Osteoblast (primary cell): ENCODE results near the gene TMEM255B. TPM values are rescaled to one million over a fixed set of nuclear protein-coding genes. Genes with fewer than 3 reads are reported as not detected.

Experiments used
- DNase-seq: peaks from one replicate; pipeline ENCODE4 v3.0.0; 2011; ENCODE audit warnings: low spot score, mixed read lengths; ENCODE audit not compliant: insufficient read length; ENCODE audit errors: missing footprints
- H2AFZ ChIP-seq: 2 replicates; pipeline ENCODE4 v1.6.0; 2011; ENCODE audit warnings: mild to moderate bottlenecking, low read length
- H3K27ac ChIP-seq: 2 replicates; pipeline ENCODE4 v1.5.1; 2011; ENCODE audit warnings: mild to moderate bottlenecking, low read depth, low read length, moderate library complexity
- H3K27me3 ChIP-seq: 2 replicates; pipeline ENCODE4 v1.6.0; 2012; ENCODE audit warnings: mild to moderate bottlenecking, control low read depth, inconsistent platforms, low read length, moderate library complexity; ENCODE audit not compliant: insufficient read depth
- H3K36me3 ChIP-seq: 2 replicates; pipeline ENCODE4 v1.5.1; 2011; ENCODE audit warnings: mild to moderate bottlenecking, low read length, control low read depth, moderate library complexity; ENCODE audit not compliant: insufficient read depth
- H3K4me1 ChIP-seq: 2 replicates; pipeline ENCODE4 v1.5.1; 2011; ENCODE audit warnings: mild to moderate bottlenecking, low read length, control low read depth, moderate library complexity; ENCODE audit not compliant: insufficient read depth
- H3K4me2 ChIP-seq: 2 replicates; pipeline ENCODE4 v1.6.0; 2011; ENCODE audit warnings: mild to moderate bottlenecking, low read length; ENCODE audit not compliant: insufficient read depth
- H3K4me3 ChIP-seq: fragments of 200-600 bp; sonication (generic); 3 replicates; pipeline ENCODE4 v1.5.1; 2012; ENCODE audit warnings: mild to moderate bottlenecking, low read length, inconsistent platforms; ENCODE audit not compliant: insufficient read depth
- H3K79me2 ChIP-seq: 2 replicates; pipeline ENCODE4 v1.6.0; 2012; ENCODE audit warnings: mild to moderate bottlenecking, low read length, control low read depth, inconsistent platforms; ENCODE audit not compliant: insufficient read depth
- H3K9me3 ChIP-seq: 2 replicates; pipeline ENCODE4 v1.5.1; 2011; ENCODE audit warnings: low read depth, low read length, control low read depth
- H4K20me1 ChIP-seq: 2 replicates; pipeline ENCODE4 v1.6.0; 2012; ENCODE audit warnings: mild to moderate bottlenecking, low read length, control low read depth; ENCODE audit not compliant: insufficient read depth
- CTCF ChIP-seq: IDR thresholded peaks from 2 replicates; pipeline ENCODE4 v1.5.1; 2011; ENCODE audit warnings: mild to moderate bottlenecking, low read depth, low read length, moderate library complexity; ENCODE audit errors: extremely low read depth
- total RNA-seq: library from RNA; depleted of rRNA; stranded (reverse); fragments of >200 nt; gene quantifications from 2 replicates; pipeline ENCODE4 v1.2.3, GENCODE V29; 2012

TMEM255B gene
- total RNA-seq, 1 donor, result 1.8 TPM

DNA sequence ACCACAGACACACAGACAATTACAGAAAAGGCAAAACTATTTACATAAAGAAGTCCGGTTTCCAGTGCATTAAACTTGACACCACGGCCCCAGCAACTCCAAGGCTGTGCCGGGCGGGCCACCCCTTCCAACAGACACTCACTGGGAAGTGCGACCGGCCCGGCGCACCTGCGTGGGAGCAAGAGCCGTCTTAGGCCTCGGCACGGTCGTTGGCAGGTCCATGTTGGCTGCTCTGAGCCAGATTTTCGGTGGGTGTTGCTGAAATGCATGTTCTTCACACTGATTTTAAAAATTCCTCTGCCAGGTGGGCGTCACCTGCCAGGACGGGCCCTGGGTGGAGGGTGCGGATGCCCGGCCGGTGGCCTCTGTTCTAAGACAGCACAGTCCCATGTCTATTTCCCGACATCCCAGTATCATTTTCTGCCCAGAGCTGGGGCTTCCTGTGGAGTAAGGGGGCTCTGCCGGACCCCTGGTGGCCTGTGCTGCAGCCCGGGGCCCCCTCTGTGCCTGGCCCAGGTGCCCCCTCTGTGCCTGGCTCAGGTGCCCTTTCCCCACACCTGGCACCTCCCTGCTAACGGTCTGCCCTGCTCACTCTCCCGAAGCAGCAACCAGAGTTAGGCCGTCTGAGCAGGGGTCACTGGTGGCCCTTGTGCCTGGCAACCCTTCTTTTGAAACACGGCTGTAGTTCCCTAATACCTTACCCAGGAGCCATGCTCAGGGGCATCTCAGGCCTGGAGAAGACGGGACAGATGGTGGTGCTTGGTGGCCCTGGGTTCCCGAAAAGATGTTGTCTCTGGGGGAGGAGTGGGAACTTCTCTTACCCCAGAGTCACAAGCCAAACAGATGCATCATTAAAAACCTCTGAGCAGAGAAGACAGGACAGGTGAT is 9.2 kb downstream of the TMEM255B start:
- Histone ChIP-seq H3K4me2 (no peak overlapping the region), H3K79me2 (no peaks in the 10 kb centered on the region), H3K9me3 (peaks cover 4% of the 10 kb centered on the region), H3K4me1 (no peaks in the 10 kb centered on the region), H3K27ac (no peak overlapping the region), H2AFZ (no peak overlapping the region), H3K36me3 (no peaks in the 10 kb centered on the region), H3K4me3 (no peak overlapping the region), H4K20me1 (no peaks in the 10 kb centered on the region), H3K27me3 (peaks cover 6% of the 10 kb centered on the region)
- TF ChIP-seq CTCF, result no peak
- peak; percentile 83 for DNase-seq

GRCh38 chr13:113769106-113769505 is 10.1 kb downstream of the TMEM255B start:
- no peak overlapping the region for H3K4me3 ChIP-seq
- no peak for TF ChIP-seq CTCF
- peak; percentile 66 for DNase-seq

DNA sequence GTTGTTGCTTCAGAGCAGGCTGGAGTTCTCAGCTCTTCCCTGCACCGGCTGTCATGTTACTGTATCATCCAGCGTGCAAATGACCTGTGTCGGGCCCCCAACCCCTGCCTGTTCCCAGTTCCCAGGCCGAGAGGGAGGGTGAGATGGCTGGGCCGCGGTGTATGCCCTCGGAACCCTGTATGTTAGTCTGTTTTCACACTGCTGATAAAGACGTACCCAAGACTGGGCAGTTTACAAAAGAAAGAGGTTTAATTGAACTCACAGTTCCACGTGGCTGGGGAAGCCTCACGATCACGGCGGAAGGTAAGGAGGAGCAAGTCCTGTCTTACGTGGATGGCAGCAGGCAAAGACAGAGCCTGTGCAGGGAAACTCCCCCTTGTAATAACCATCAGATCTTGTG is 10.9 kb downstream of the TMEM255B start:
- Histone ChIP-seq H3K4me2 (no peak overlapping the region), H3K27ac (no peak overlapping the region), H2AFZ (no peak overlapping the region), H3K36me3 (no peaks in the 10 kb centered on the region), H3K79me2 (no peaks in the 10 kb centered on the region), H3K4me1 (peaks cover 12% of the 10 kb centered on the region), H3K4me3 (no peak overlapping the region), H3K27me3 (peaks cover 3% of the 10 kb centered on the region), H4K20me1 (no peaks in the 10 kb centered on the region), H3K9me3 (peaks cover 4% of the 10 kb centered on the region)
- no peak for TF ChIP-seq CTCF
- no peak for DNase-seq

More at GRCh38 chr13:113769106-113769505, 10.1 kb downstream of the TMEM255B start:
- Histone ChIP-seq H3K79me2 (no peaks in the 10 kb centered on the region), H3K27ac (no peak overlapping the region), H3K4me1 (peaks cover 5% of the 10 kb centered on the region), H3K9me3 (peaks cover 4% of the 10 kb centered on the region), H3K36me3 (no peaks in the 10 kb centered on the region), H4K20me1 (no peaks in the 10 kb centered on the region), H3K27me3 (peaks cover 3% of the 10 kb centered on the region), H3K4me2 (no peak overlapping the region), H2AFZ (no peak overlapping the region)

DNA sequence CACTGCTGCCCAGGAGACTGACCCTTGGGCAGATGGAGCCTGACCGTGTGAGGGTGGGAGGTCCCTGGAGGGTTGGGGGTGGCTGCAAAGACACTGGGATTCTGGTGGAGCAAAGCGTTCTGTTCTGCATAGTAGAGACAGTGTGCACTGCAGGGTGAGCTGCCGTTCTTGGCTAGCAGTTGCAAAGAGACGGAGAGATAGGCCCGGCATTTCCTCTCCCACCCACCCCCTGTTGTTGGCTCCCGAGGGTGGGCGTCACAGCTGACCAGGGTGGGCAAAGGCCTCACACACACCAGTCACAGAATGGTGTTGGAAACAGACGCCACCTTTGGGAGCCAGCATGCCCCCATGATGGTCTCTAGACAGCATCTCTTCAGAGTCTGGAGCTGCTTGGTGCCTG is 11.4 kb downstream of the TMEM255B start:
- no peaks in the 10 kb centered on the region for H3K79me2 ChIP-seq
- DNase-seq, result peak; percentile 81
- H3K4me3 ChIP-seq, result no peak overlapping the region
- no peak overlapping the region for H3K27ac ChIP-seq
- peaks cover 12% of the 10 kb centered on the region for H3K4me1 ChIP-seq
- no peaks in the 10 kb centered on the region for H3K36me3 ChIP-seq
- H2AFZ ChIP-seq, result no peak overlapping the region
- no peak overlapping the region for H3K4me2 ChIP-seq
- peaks cover 4% of the 10 kb centered on the region for H3K9me3 ChIP-seq
- peaks cover 3% of the 10 kb centered on the region for H3K27me3 ChIP-seq
- no peaks in the 10 kb centered on the region for H4K20me1 ChIP-seq
- TF ChIP-seq CTCF, result no peak
